Measurements from ENCODE around the gene GRWD1.

DNA sequence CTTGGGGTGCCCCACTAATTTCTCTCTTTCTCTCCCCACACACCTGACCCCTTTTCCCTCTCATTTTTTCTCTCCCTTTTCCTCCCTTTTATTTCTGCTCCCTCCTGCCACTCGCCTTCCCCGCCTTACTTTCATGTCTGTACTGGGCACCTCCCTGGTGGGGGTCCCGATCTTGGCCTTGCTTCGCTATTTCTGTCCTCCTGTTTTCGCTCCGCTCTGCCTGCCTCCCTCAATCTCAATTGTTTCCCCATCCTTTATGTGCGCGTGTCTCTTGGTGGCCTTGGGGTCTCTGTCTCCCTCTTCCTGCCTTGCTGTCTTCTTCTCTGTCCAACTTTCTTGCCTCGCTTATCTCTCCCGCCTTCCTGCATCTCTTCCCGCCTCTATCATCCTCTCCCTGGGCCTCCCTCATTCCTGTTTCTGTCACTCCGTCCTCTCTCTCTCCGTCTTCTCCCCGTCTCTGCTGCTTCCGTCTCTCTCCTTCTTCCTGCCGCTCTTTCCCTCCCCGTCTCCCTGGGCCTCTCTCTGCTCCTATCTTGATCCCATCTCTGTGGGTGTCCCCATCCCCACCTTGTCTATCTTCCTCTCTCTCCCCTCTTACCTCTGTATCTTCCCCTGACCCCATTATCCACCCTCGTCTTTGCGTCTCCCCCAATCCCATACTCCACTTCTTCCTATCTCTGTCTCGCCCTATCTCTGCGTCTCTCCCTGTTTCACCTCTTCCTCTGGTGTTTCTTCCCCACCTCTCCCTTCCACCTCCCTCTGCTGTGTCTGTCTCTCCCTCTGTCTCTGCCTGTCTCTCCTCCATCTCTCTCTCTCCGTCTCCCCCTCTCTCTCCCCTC is 48.3 kb upstream of the GRWD1 start:
- TF ChIP-seq, protein P1, sequence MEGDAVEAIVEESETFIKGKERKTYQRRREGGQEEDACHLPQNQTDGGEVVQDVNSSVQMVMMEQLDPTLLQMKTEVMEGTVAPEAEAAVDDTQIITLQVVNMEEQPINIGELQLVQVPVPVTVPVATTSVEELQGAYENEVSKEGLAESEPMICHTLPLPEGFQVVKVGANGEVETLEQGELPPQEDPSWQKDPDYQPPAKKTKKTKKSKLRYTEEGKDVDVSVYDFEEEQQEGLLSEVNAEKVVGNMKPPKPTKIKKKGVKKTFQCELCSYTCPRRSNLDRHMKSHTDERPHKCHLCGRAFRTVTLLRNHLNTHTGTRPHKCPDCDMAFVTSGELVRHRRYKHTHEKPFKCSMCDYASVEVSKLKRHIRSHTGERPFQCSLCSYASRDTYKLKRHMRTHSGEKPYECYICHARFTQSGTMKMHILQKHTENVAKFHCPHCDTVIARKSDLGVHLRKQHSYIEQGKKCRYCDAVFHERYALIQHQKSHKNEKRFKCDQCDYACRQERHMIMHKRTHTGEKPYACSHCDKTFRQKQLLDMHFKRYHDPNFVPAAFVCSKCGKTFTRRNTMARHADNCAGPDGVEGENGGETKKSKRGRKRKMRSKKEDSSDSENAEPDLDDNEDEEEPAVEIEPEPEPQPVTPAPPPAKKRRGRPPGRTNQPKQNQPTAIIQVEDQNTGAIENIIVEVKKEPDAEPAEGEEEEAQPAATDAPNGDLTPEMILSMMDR (IDR thresholded peaks at IDR 0.05) = no peak
- TF ChIP-seq POLR2AphosphoS5 (IDR thresholded peaks at IDR 0.05; ENCODE audit: insufficient read depth in 1 of 2, low read depth in 1 of 2) = no peak

Data from vagina (tissue), 2 donors.